Activated CD4-positive, alpha-beta T cell treated with anti-CD3 and anti-CD28 coated beads for 48 hours (primary cell): ENCODE measurements around the gene BTG3.

Source experiments
- DNase-seq: peaks from one replicate; pipeline ENCODE4 v3.0.0-alpha.2; 2020

BTG3 gene, protein sequence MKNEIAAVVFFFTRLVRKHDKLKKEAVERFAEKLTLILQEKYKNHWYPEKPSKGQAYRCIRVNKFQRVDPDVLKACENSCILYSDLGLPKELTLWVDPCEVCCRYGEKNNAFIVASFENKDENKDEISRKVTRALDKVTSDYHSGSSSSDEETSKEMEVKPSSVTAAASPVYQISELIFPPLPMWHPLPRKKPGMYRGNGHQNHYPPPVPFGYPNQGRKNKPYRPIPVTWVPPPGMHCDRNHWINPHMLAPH

DNA sequence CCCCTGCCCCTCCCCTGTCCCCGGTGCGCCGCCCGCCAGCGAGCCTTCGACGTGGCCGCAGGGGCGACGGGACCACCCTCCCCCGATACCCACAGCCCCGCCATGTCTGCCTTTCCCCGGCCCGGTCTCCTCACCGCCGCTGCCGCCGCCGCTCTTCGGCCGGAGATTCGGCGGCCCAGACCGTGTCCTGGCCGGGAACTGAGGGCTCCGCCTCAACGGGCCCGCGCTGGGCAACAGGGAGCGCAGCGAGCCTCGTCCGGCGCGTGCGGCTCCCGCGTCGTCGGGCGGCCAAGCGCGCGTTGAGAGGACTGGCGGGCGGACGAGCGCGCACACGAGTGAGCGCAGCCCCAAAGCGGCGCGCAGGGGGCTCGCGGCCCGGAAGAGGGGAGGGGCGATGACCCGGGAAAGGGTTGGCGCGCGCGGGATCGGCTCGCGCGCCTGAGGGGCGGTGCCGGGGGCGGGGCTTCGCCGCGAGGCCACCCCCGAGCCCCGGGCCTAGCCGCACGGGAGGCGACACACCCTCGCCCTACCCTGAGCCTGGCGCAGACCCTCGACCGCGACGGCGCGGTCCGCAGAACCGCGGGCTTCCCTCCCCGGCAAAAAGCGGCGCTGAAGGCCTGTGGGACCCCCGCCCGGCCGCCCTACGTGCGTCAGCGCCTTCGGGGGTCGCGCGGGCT is at the start of gene BTG3:
Gene BTG3, minus strand, starts transcription at position 337 of the 677 bp plus-strand sequence. CDS start 3,757 bp downstream, outside the sequence.
- DNase-seq, result peak; percentile 85

DNA sequence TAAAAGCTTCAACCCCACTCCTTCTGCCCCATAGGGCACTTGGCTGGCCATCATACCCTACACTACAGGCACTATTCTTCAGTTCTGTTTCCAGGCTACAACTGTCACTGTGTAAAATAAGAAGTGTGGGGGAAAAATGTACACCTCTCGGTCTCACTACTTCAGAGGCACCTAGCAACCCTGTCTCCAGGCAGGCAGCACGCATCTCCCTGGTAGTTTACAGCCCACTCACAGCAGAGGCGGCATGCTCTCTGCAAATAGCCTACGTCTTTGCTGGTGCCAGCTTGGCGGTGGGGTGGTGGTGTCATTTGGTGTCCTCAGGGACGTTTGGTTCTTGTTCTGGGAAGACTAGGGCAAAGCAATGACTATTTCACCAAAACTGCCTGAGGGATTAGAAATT is 48.2 kb upstream of the BTG3 start:
- no peak for DNase-seq

DNA sequence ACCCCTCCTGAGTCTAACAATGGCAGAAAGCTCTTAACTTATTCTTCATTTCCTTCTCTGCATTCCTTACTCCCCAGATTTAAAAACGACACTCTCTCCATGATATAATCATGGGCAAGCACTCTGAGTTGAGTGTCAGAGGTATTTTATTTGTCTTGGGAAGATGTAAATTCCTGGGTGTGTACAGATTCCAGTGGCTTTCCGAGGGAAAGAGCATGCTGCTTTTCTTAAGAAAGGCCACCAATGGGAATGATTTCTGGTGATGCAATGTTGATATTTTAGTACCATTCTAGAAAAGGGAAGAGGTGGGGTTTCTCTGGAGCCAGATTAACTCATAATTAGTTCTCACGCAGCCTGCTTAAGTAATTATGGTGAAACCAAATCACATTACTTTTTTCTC is 47.8 kb upstream of the BTG3 start:
- DNase-seq, result no peak

DNA sequence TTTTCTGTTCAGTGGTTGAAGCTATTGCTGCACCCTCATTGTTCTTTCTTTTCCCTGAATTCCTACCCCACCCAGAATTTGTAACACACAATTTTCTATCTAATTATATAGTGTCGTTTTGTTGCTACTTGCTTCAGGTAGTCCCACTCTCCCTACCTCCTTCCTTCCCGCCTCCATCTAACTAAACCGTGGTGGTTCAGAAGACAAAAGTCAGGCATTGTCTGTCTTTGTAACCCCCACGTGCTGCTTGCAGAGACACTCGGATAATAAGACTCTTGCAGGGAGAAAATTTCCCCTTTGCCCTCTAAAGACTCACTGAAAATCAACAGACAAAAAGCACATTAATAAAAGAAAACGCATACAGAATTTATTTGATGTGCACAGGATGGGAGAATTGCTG is 46.2 kb upstream of the BTG3 start:
- no peak for DNase-seq

DNA sequence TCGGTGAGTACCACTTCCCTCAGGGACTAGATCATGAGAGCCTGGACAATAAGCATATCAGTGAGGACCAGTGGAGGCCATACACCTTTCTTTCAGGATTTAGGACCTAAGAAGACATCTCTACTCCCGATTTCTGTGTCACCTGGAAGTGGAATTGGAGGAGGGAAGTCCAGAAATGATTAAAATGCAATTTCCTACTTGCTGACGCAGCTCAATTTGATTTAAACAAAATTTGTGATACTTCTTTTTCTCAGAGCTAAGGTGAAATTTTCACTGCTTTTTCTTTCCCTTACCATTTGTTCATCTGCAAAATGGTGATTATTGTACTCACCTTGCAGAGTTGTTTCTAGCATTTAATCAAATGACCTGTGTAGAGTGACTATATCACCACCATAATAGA is 38.8 kb upstream of the BTG3 start:
- no peak for DNase-seq

DNA sequence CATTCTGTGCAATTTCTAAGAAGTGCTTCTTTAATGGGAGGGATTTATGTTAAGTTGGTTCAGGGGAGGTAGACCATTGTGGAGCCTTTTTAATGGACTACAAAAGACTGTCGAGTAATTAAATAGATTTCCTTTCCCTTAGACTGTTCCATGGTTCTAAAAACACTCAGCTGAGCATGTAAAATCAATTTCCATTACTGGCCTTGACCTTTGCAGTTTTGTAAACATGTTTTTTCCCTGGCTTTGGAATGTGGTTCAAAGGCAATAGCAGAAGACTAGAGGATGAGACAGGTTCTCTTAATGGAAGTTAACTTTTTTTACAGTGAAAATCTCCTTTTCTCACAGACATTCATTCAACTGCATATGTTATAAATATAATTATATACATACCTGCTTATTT is 37.6 kb upstream of the BTG3 start:
- DNase-seq, result no peak

DNA sequence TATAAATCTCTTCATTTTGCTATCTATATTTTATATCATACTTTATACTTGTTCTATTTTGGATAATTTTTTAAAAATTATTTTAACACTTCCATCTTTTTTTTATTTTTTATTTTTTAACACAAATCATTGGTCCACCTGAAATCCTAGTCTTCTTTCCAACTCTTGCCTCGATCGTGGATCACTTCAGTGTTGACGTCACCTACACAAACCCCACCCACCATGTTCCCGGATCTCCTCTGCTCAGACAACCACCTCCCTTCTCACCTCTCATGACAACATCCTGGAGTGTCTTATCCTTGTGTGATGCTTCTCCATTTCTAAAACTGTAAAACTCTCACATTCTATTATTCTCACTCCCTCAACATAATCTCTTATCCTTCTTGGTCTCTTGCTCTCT is 34.1 kb upstream of the BTG3 start:
- DNase-seq, result no peak

DNA sequence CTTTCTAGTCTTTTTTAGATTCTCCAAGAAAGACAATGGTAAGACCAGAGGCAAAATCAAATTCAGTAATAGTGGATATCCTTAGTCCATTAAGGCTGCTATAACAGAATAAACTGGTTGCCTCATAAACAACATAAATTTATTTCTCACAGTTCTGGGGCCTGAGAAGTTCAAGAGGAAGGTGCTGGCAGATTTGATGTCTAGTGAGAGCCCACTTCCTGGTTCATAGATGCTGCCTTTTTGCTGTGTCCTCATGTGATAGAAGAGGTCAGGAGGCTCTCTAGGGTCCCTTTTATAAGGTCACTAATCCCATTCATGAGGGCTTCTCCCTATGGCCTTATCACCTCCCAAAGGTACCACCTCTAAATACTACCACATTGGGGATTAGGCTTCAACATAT is 31.5 kb upstream of the BTG3 start:
- DNase-seq, result no peak

DNA sequence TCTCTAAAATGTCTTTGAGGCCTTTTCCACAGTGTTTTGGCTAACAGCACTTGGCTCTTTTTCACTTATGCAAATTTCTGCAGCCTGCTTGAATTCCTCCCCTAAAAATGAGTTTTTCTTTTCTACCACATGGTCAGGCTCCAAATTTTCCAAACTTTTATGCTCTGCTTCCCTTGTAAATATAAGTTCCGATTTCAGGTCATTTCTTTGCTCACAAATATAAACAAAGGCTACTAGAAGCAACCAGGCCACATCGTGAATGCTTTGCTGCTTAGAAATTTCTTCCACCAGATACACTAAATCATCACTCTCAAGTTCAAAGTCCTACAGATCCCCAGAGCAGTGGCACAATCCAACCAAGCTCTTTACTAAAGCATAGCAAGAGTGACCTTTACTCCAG is 28.1 kb upstream of the BTG3 start:
- DNase-seq, result no peak

DNA sequence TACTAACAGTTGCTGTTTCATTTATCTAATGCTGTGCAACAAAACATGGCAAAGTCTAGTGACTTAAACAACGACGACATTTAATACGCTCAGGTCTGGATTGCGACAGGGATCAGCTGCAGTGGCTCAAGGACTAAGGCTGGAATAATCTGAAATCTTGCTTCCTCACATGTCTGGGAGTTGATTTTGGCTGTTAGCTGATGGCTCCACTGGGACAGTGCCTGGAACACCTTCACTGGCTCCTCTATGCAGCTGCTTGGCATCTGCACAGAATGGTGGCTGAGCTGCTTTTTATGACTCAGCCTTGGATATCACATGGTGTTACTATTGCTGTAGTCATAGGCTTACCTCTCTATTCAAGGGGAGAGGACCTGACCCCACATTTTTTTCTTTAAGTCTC is 24.0 kb upstream of the BTG3 start:
- no peak for DNase-seq

DNA sequence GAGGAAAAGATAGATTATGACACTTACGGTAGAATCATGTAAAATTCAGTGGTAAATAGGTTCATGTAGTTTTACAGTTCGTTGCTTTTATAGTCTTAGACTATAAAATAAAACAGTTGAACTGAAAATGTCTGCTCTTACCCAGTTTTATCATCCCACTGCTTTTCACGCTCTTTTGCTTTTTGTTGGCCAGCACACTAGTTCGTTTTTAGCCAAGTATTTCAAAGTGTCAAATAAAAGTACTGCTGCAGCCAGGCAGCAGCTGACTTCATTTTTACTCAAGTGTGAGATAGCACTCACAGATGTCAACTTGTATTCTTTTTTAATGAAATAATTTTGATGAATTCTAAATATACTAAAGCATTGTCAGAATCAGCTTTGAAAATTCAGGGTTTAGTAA is 18.5 kb upstream of the BTG3 start:
- no peak for DNase-seq

DNA sequence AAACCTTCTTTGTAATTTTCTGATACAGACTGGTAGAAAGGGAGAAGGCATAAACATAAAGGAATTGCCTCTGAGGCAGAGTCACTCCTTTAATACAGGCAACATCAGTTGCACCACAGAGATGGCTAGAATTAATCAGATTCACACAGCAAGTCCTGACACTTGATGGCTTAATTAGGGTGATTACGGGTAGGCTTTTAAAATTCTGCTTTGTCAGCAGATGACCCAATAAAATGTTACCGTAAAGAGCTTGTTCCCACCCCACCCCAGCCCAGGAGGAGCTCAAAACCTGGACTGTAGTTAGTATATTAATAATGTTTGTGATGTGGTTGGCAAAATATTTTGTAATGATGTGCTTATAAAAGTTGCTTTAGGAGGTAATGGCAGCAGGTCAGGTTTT is 9.3 kb upstream of the BTG3 start:
- DNase-seq, result no peak

DNA sequence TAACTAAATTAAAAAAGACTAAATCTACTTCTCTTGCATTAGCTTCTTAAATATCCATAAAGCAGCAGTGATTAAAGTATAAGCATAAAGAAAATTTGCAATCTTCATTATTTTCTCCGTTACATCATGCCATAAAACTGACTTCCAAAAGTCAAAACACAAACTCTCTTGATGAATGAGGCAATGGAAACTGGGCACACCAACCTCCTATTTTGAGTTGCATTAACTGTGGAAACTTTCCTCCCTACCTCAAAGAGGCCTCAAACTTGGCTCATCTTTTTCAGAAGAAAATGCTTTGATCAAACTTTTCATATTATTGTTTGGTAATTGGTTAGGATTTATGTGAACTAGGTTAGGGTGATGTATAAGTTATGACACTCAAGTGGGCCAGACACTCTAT is 4.1 kb upstream of the BTG3 start:
- DNase-seq, result no peak

DNA sequence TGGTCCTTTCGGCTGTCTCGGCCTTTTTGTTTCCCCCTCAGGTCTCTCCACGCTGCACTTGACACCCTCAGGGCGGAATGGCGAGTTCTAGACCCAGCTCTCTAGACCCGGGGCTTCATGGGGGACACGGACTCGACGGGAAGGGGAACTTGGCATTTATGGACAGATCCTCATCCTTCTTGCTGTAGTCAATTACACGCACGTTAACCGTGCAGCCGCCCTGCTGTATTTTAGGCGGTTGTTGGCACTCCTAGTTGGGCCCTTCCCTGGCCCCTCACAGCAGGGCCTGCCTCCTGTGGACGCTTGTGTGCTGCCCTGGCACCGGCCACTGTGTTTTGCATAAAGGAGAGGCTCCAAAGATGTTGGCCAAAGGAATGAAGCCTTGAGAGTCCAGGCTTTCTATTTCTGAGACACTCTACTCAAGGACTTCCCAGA is 558 bp upstream of the BTG3 start:
- peak; percentile 5 for DNase-seq

DNA sequence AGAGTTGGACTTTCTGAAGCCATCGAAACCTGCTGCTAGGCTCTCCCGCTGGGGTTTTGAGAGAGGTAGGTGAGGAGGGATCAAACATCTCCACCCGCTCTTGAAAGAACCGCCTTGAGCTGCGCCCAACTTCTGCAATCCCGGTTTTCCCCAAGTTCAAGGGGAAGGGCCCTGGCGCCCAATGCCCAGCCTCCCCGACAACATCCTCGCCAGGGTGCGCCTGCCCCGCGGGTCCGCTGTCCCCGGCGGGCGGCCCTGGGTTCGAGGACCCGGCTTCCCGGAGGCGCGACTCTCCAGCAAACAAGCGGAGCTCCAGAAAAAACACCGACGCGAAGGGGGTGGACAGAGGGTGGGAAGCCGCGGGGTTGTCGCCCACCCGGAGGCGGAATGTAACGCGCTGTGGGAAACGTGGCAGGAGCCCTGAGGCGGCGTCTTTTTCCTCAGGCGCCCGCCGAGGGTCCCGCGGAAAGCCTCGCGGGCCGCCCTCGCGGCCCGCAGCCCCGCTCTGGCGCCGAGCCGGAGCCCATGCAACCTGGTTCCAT is 607 bp downstream of the BTG3 start:
- peak; percentile 34 for DNase-seq

DNA sequence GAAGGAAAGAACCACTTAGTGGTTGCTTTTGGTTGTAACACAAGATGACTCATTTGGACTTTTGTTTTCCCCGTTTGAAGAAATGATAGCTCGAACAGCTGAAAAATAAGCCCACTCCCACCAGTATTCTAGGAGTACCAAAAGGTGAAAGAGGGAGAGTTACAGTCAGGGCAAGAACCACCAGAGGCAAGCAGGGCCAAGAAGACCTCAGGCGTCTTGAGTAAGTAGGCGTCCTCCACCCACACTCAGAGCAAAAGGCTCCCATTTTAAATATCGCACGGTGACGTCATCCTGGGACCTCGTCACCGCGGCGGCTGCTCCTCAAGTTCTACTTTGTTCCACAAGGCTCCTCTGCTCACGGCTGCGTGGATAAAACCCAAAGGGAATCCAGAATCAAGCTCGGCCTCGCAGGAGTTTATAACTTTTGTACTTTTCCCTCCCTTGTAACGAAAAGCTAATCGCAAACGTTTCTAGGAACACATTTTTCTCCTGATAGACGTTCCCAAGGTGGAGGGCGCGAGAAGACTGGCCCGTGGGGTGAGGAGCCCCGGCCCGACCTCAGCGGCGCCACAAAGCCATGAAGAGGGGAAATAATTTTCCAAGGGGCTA is 1.2 kb downstream of the BTG3 start:
- DNase-seq, result peak; percentile 86

DNA sequence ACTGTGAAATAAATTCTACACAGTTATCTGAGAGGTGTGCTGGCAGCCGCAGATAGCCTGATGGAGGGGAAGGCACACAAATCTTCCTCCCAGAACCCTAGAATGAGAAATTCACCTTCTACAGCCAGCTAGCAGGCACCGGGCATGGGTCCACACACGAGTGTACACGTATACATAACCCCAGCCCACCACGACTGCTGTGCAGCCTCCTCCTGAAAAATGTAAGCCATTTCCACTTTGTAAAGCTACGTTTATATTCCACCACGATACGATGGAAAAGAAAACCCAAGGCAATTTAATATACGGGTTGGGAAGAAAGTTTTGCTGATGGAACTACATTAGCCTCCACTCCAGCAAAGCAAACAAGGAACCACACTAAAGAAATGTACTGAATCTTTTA is 1.8 kb downstream of the BTG3 start:
- DNase-seq, result peak; percentile 4

DNA sequence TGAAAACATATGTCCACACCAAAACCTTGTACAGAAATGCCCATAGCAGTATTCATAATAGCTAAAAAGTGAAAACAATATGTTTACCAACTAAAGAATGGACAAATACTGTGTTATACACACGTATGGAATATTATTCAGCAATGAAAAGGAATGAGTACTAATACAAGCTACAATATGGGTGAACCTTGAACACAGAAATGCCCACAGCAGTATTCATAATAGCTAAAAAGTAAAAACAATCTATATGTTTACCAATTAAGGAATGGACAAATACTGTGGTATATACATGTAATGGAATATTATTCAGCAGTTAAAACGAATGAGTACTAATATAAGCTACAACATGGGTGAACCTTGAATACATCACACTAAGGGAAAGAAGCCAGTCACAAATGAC is 3.0 kb downstream of the BTG3 start:
- DNase-seq, result no peak

DNA sequence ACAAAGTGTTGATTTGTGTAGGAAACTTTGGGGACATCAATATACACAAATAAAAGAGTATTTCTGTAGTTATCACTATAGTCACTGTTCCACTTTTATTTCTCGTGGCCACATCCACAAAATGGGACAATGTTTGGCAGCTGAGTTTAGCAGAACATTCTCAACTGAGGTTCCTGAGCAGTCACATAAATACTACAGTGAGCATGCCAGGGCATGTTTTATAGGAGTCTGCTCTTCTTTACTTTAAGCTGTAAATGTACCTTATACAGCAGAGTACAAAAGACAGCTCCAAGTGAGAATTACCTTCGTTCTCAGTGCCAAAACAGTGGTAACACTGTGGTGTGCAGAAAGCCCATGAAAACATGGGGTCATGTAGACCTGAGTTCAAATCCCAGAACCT is 5.0 kb downstream of the BTG3 start:
- DNase-seq, result no peak

DNA sequence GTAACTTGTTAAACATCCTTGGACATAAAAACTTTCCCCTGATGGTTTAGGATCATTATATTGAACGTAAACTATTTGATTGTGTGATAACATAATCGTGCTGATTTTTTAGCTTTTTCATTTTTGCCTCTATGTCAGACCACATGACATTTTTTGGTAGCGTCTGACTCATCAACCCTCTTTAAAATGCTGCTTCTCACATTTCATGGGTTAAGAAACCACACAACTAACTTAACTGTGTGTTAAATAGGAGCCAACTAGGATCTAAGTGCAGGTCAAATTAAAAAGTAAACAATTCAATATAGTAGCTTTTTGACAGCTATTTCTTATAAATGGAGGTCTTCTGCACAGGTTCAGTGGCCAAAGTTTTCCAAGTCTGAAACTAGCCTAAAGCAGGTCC is 9.8 kb downstream of the BTG3 start:
- DNase-seq, result no peak

DNA sequence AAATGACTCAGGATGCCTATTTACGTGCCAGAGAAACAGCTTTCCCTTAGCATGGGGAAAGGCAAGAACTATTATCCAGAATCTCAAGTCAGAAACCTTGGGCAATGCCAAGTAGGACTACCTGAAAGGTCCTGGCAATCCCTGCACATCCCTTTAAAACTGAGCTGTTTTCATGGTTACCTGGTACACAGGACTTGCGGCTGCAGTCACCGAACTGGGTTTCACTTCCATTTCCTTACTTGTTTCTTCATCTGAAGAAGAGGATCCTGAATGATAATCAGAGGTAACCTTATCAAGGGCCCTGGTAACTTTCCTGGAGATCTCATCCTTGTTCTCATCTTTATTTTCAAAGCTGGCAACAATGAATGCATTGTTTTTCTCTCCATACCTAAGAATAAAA is 14.3 kb downstream of the BTG3 start:
- no peak for DNase-seq

DNA sequence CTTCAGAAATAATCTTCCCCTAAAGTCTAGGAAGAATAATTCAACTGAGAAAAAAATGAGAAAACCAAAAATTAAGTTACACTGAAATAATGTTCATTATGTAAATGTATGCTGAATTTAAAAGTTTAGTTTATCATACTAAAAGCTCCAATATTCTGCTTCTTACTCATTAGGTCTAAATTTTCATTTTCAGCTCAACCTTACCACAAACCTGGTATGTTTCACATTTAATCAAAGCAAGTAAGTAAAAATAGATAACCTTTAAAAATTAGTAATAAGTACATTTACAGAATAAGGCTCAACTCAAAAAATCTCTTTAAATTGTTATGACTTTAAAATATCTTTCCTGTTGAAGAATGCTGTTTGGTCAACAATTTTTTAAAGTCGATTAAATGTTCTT is 15.0 kb downstream of the BTG3 start:
- no peak for DNase-seq

DNA sequence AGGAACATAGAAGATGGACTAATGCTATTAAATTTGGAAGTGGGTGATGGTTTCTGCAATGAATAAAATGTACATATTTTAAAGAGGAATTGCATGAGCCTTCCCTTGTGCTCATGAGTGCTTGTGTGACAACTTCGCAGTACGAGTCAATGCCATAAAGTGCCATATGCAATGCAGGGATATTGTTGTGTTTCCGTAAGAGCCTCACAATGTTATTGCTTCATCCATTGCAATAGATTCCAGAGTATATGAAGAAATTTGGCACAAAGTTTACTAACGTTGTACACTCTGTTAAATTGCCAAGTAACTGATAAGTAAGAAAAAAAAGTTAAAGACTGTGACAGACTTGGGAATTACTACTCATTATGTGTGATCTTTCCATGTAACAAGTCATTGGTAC is 22.3 kb downstream of the BTG3 start:
- DNase-seq, result no peak

DNA sequence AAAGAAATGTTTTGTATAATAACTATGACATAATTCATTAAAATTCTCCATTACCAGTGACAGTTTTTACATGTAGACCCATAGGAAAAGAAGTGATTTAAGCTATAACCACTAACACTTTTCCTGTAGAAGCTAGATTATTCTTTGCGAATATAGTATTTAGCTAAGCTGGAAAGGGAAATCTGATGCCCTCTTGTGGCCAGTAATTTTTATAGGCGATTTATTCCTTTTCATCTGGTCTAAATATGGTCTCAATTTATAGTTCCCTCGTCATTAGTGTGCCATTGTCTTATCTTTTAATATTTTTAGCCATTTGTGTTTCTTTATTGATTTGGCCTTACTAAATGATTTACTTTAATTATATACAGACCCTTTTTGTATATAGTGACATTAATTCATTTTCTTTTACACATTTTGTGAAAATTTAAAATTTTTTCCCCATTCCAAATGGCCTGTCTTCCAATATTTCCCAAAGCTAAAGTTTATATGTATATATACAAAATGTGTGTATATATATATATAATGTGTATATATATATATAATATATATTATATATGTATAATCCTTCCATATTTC is 26.7 kb downstream of the BTG3 start:
- no peak for DNase-seq
